H9 (cell line): ENCODE data around the gene CCDC177. TPM values are rescaled to one million over a fixed set of nuclear protein-coding genes. Genes with fewer than 3 reads are reported as not detected.

ENCODE experiments used
- DNase-seq: peaks from one replicate; pipeline ENCODE4 v3.0.0-alpha.2; 2017
- H2AFZ ChIP-seq: one replicate; pipeline ENCODE4 v1.6.1; 2013; ENCODE audit warnings: mild to moderate bottlenecking, low read length, control low read depth, moderate library complexity
- H2AK5ac ChIP-seq: 2 replicates; pipeline ENCODE4 v1.6.1; 2013; ENCODE audit warnings: low read length, control low read depth, mixed read lengths; ENCODE audit not compliant: insufficient read length
- H2BK120ac ChIP-seq: one replicate; pipeline ENCODE4 v1.6.1; 2013; ENCODE audit warnings: low read depth, mild to moderate bottlenecking, low read length, control low read depth, inconsistent platforms; ENCODE audit not compliant: poor library complexity, severe bottlenecking
- H2BK12ac ChIP-seq: 2 replicates; pipeline ENCODE4 v1.6.1; 2013; ENCODE audit warnings: low read length, control low read depth, mixed read lengths, low read depth; ENCODE audit not compliant: insufficient read length
- H2BK15ac ChIP-seq: 2 replicates; pipeline ENCODE4 v1.6.1; 2013; ENCODE audit warnings: low read depth, low read length, control low read depth
- H2BK20ac ChIP-seq: one replicate; pipeline ENCODE4 v1.6.1; 2013; ENCODE audit warnings: low read depth, mild to moderate bottlenecking, low read length, control low read depth, inconsistent platforms; ENCODE audit not compliant: poor library complexity, severe bottlenecking
- H2BK5ac ChIP-seq: 2 replicates; pipeline ENCODE4 v1.6.1; 2013; ENCODE audit warnings: low read length, control low read depth, mixed read lengths; ENCODE audit not compliant: insufficient read length
- H3K14ac ChIP-seq: 2 replicates; pipeline ENCODE4 v1.6.1; 2013; ENCODE audit warnings: low read length, control low read depth; ENCODE audit not compliant: insufficient read depth
- H3K18ac ChIP-seq: 2 replicates; pipeline ENCODE4 v1.6.1; 2013; ENCODE audit warnings: low read depth, mild to moderate bottlenecking, mixed read lengths, low read length, control low read depth; ENCODE audit not compliant: insufficient read length
- H3K23ac ChIP-seq: 2 replicates; pipeline ENCODE4 v1.6.1; 2013; ENCODE audit warnings: low read length, control low read depth, mixed read lengths, low read depth; ENCODE audit not compliant: insufficient read length
- H3K23me2 ChIP-seq: 2 replicates; pipeline ENCODE4 v1.6.1; 2013; ENCODE audit warnings: low read depth, mild to moderate bottlenecking, mixed read lengths, low read length, control low read depth; ENCODE audit not compliant: insufficient read length, poor library complexity, severe bottlenecking
- H3K27ac ChIP-seq: 2 replicates; pipeline ENCODE4 v1.5.1; 2013; ENCODE audit warnings: low read length, control low read depth, mixed read lengths, low read depth; ENCODE audit not compliant: insufficient read length
- H3K27me3 ChIP-seq: 2 replicates; pipeline ENCODE4 v1.6.1; 2013; ENCODE audit warnings: low read length, control low read depth, inconsistent platforms; ENCODE audit not compliant: insufficient read depth
- H3K4ac ChIP-seq: 2 replicates; pipeline ENCODE4 v1.6.1; 2013; ENCODE audit warnings: low read depth, mild to moderate bottlenecking, control low read depth, inconsistent platforms, low read length, moderate library complexity
- H3K4me1 ChIP-seq: 2 replicates; pipeline ENCODE4 v1.6.1; 2013; ENCODE audit warnings: low read length, control low read depth, inconsistent platforms; ENCODE audit not compliant: insufficient read depth
- H3K4me2 ChIP-seq: 2 replicates; pipeline ENCODE4 v1.6.1; 2013; ENCODE audit warnings: low read length, control low read depth, mixed read lengths; ENCODE audit not compliant: insufficient read length, insufficient read depth
- H3K56ac ChIP-seq: 2 replicates; pipeline ENCODE4 v1.6.1; 2013; ENCODE audit warnings: low read depth, mild to moderate bottlenecking, mixed read lengths, low read length, control low read depth; ENCODE audit not compliant: insufficient read length
- H3K79me1 ChIP-seq: 2 replicates; pipeline ENCODE4 v1.6.1; 2013; ENCODE audit warnings: low read depth, mild to moderate bottlenecking, moderate library complexity, low read length, control low read depth, inconsistent platforms; ENCODE audit not compliant: insufficient read depth, poor library complexity, severe bottlenecking
- H3K79me2 ChIP-seq: 2 replicates; pipeline ENCODE4 v1.6.1; 2013; ENCODE audit warnings: low read length, control low read depth, inconsistent platforms; ENCODE audit not compliant: insufficient read depth
- H3K9ac ChIP-seq: 2 replicates; pipeline ENCODE4 v1.6.1; 2013; ENCODE audit warnings: low read length, control low read depth, mixed read lengths; ENCODE audit not compliant: insufficient read length; ENCODE audit errors: extremely low read depth
- H3K9me3 ChIP-seq: one replicate; pipeline ENCODE4 v1.6.1; 2013; ENCODE audit warnings: low read depth, low read length, inconsistent platforms; ENCODE audit not compliant: control insufficient read depth
- H3T11ph ChIP-seq: one replicate; pipeline ENCODE4 v1.6.1; 2013; ENCODE audit warnings: mild to moderate bottlenecking, low read length, control low read depth, inconsistent platforms
- H4K20me1 ChIP-seq: one replicate; pipeline ENCODE4 v1.6.1; 2013; ENCODE audit not compliant: control insufficient read depth, insufficient read length, insufficient read depth
- H4K5ac ChIP-seq: 2 replicates; pipeline ENCODE4 v1.6.1; 2013; ENCODE audit warnings: low read depth, mild to moderate bottlenecking, mixed read lengths, low read length, control low read depth; ENCODE audit not compliant: insufficient read length
- H4K8ac ChIP-seq: replicated peaks from 2 replicates; pipeline ENCODE4 v1.6.1; 2013; ENCODE audit warnings: low read length, control low read depth, mixed read lengths, low read depth; ENCODE audit not compliant: insufficient read length
- H4K91ac ChIP-seq: 2 replicates; pipeline ENCODE4 v1.6.1; 2013; ENCODE audit warnings: low read depth, mild to moderate bottlenecking, moderate library complexity, mixed read lengths, low read length, control low read depth; ENCODE audit not compliant: insufficient read length
- H3K27ac Mint-ChIP-seq, 3 experiments: 2 replicates in 2 of 3; 3 replicates in 1 of 3; pipeline ENCODE4 v1.8.0; 2020 to 2021; ENCODE audit warnings: mixed read lengths in 3 of 3, mild to moderate bottlenecking in 1 of 3, moderate library complexity in 1 of 3
- H3K27me3 Mint-ChIP-seq: 2 replicates; pipeline ENCODE4 v1.8.0; 2021; ENCODE audit warnings: low read depth, mild to moderate bottlenecking, moderate library complexity, mixed read lengths
- H3K36me3 Mint-ChIP-seq, 3 experiments: 2 replicates in 2 of 3; 3 replicates in 1 of 3; pipeline ENCODE4 v1.8.0; 2020 to 2021; ENCODE audit warnings: low read depth in 3 of 3, mixed read lengths in 3 of 3; ENCODE audit not compliant: insufficient read depth in 1 of 3
- H3K4me1 Mint-ChIP-seq, 2 experiments: 2 replicates each; pipeline ENCODE4 v1.8.0; 2020; ENCODE audit warnings: mixed read lengths in 2 of 2
- H3K4me3 Mint-ChIP-seq, 2 experiments: 2 replicates in 1 of 2; 3 replicates in 1 of 2; pipeline ENCODE4 v1.8.0; 2020 to 2021; ENCODE audit warnings: mild to moderate bottlenecking in 2 of 2, mixed read lengths in 2 of 2, moderate library complexity in 1 of 2
- H3K9me3 Mint-ChIP-seq, 2 experiments: 2 replicates in 1 of 2; 3 replicates in 1 of 2; pipeline ENCODE4 v1.8.0; 2020; ENCODE audit warnings: mild to moderate bottlenecking in 2 of 2, mixed read lengths in 2 of 2, moderate library complexity in 1 of 2
- CTCF ChIP-seq: fragments of 200-600 bp; sonication (generic); conservative IDR thresholded peaks from 3 replicates; pipeline ENCODE4 v1.8.0; 2021; ENCODE audit warnings: antibody characterized with exemption, mild to moderate bottlenecking
- WGBS: extraction: QIAGEN DNeasy Blood & Tissue Kit; methylation state at CpG from one replicate; pipeline ENCODE4 v1.1.7; 2013; ENCODE audit warnings: missing lambda C conversion rate, low lambda C conversion rate, mixed read lengths; ENCODE audit not compliant: insufficient read length; ENCODE audit errors: extremely low coverage; 5-methylcytosine and 5-hydroxymethylcytosine counted together
- total RNA-seq: library from RNA; stranded (reverse); gene quantifications from 2 replicates; pipeline ENCODE4 v1.2.1, GENCODE V29; 2021

Gene CCDC177
- total RNA-seq, 1 experiment from 2014 or later: 6.1 TPM

- no peak overlapping the region for H3K9ac ChIP-seq
These were observed 31.1 kb downstream of the CCDC177 start for GRCh38 chr14:69543341-69544115.

More at GRCh38 chr14:69543341-69544115, 31.1 kb downstream of the CCDC177 start:
- Histone ChIP-seq H3K27ac (no peak overlapping the region), H3T11ph (no peak overlapping the region), H3K79me2 (no peaks in the 10 kb centered on the region), H3K79me1 (no peaks in the 10 kb centered on the region), H2BK12ac (no peak overlapping the region), H3K4me2 (no peak overlapping the region), H3K9me3 (no peaks in the 10 kb centered on the region), H2BK5ac (no peak overlapping the region), H3K23me2 (peaks cover 4% of the 10 kb centered on the region), H2BK20ac (no peak overlapping the region), H3K14ac (no peak overlapping the region), H3K23ac (no peak overlapping the region), H2AFZ (no peak overlapping the region), H3K56ac (no peak overlapping the region), H3K27me3 (no peaks in the 10 kb centered on the region), H2BK15ac (no peak overlapping the region), H4K20me1 (no peaks in the 10 kb centered on the region), H4K91ac (no peak overlapping the region), H2BK120ac (no peak overlapping the region), H4K5ac (no peak overlapping the region), H3K18ac (peak overlapping the region; percentile 70), H3K4me1 (no peaks in the 10 kb centered on the region), H4K8ac (no peak overlapping the region), H3K4ac (no peak overlapping the region), H2AK5ac (no peak overlapping the region)
- peaks cover 8 to 12% of the 10 kb centered on the region in 2 experiments for H3K4me1 Mint-ChIP-seq
- no CpG with 5 or more reads among the region's 12 CpGs for WGBS
- no peaks in the 10 kb centered on the region; a peak in 1 of 5 replicates for H3K9me3 Mint-ChIP-seq
- peaks cover 20% of the 10 kb centered on the region for H3K27me3 Mint-ChIP-seq
- no peak overlapping the region for H3K4me3 Mint-ChIP-seq
- H3K36me3 Mint-ChIP-seq: peaks cover 0 to 3% (median 0%) of the 10 kb centered on the region in 3 experiments; a peak in 1 of 7 replicates
- no peak for TF ChIP-seq CTCF
- peak overlapping the region in 1 of 3 experiments; percentile 66; a peak in 2 of 7 replicates for H3K27ac Mint-ChIP-seq
- DNase-seq: peak; percentile 38
